GM18511 (cell line): ENCODE results near the gene XYLB.
A peak's percentile ranks its signal among the peaks of the same experiment; 100 is the strongest.

ENCODE experiments used
- ATAC-seq: cut with Tn5 transposase; IDR thresholded peaks from one replicate; pipeline ENCODE4 v1.9.1; 2021; ENCODE audit warnings: mild to moderate bottlenecking, moderate library complexity; ENCODE audit not compliant: unreplicated experiment

The XYLB gene

GRCh38 chr3:38453075-38453912 is 106.7 kb downstream of the XYLB start, which contains the start of gene ACVR2B:
Gene ACVR2B (plus strand): TSS chr3:38453890. CDS start chr3:38454323, 433 bp downstream.
- ATAC-seq: peak; percentile 51

DNA sequence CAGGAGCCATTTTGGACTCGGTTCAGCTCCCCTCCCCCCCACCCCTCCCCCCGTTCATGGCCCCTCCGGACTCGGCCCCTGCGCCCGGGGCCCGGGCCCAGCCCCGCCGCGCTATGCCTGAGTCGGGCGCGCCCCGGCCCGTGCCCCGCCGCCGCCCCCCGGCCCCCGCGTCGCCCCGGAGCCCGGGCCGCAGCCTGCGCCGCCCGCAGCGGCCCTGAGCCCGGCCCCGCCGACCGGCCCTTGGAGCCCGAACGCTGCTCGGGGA is 107.3 kb downstream of the XYLB start:
- no peak for ATAC-seq

DNA sequence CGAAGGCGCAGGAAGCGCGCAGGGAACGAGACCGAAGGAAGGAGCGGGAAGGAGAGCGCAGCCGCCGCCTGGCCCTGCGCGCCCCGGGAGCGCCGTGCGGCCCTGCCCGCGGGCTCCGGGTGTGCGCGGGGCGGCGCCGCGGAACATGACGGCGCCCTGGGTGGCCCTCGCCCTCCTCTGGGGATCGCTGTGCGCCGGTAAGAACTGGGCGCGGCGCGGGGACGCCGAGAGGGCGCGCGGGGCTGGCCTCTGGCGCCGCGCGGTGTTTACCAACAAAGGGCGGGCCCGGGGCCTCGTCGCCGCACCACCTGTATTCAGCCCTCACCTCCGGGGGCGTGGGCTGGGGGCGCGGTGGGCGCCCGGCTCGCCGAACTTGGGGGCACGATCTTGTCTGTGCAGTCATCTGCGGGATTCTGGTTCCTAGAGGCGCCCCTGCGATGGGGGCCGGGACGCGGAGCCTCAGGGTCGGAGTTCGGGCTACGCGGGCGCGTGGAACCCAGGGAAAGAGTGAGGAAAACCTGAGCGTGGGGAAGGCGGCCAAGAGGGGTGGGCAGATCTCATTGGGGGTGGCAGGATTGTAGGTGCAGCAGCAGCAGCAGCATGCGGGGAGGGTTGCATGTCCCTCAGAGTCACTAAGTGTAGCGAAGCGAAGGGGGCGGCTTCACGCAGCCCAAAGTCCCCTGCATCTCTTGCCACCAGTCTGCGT is 107.7 kb downstream of the XYLB start:
- peak; percentile 29 for ATAC-seq

GRCh38 chr3:38454884-38455638 is 108.5 kb downstream of the XYLB start:
- peak; percentile 27 for ATAC-seq

GRCh38 chr3:38455639-38456430 is 109.2 kb downstream of the XYLB start:
- ATAC-seq: peak; percentile 54

DNA sequence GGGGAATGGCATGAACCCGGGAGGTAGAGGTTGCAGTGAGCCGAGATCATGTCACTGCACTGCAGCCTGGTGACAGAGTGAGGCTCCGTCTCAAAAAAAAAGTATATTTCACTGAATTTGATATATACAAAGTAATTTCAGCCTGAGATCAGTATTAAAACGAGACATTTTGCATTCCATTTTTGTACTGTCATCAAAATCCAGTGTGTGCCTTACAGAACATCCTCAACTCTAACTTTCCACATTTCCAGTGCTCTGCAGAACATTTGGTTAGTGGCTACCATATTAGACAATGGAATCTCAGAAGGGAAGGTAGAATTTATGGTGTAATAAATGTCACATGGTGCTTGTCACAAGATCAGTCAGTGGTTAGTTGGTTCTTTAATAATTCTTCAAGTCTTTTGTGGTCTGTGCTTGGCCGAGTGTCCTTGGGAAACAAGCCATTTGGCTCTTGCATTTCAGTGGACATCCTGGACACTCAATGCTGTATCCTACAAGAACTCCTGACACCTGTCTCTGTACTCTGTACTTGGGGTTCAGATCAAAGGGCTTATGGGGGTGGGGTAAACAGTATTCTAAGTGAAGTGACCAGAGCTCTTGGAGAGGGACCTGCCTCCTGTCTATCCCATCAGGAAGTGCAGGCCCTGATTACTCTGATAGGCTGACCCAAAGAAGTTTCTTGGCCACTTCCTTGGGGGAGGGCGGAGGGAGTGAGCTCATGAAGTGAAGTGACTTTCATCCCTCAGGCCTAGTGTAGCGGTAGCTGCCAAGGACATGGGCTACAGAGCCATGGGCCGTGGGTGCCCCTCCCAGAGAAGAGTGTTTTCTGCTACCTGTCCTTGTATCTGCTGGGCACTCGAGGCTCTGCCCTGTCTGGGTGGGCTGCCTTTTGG is 110.8 kb downstream of the XYLB start:
- no peak for ATAC-seq

GRCh38 chr3:38458796-38459498 is 112.4 kb downstream of the XYLB start:
- ATAC-seq: no peak

DNA sequence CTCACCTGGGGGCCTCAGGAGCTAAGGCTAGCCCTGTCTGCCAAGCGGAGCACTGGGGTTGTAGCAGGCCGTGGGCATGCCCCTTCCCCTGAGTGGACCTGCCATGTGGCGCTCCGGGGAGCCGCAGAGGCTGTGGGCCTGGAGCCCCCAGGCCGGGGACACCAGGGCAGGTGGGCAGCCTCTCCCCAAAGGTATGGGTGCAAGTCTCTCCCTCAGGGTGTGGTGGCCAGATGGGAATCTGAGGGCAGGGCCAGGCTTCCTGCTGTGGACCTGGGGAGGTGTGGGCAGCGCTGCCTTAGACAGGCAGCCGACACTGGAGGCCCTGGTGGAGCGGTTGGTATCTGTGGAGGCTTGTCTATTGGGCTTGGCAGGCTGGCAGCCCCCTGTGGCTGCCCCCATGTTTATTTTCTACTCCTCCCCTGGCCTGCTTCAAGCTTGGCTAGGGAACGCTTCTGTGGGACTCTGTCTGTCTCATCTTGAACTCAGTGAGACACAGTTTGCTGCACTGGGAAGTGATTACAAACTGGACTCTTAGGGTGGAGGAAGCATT is 113.0 kb downstream of the XYLB start:
- ATAC-seq: no peak

DNA sequence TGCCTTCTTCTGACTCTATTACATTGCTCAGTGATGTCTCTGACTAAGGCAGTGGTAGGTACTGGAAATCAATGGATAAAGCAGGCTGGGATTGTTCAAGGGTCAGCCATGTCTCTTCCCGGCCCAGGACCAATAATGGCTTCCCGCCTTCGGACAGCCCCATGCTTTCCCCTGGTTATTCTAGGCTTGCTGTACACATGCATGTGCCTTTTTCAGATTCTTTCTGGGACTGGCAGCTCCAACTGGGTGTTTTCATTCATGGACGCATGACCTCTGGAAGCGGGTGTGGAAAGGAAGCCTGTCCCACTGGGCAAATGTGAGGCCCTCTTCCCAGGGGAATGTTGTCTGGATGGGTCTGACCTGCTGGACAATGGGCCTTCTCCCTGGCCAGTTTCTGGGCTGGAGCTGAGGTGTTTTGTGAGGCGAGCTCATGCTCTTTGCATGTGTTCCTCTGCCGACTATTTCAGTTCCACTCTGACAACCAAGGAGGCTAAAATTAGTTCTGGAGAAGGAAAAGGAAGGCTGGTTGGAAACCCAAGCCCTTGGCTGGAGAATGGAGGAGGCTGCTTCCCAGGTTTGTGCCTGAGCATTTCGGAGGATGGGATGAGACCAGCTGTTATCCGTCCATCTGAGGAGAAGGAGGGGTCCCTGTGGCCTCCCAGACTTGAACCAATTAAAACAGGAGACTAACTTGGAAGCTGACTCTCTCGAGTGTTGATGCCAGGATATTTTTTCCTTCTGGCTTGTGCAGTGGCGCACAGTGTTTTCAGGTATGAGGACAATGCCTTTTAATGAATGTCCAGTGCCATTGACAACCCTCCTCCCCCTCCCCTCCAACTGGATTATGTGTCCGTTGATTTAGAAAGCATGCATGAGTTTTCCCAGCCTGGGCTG is 114.0 kb downstream of the XYLB start:
- ATAC-seq: no peak
